ENCODE data around the gene MZT1.
"Not testable (repeated sequence)": the region's sequence is repeated elsewhere in the genome, so short reads cannot be mapped to it uniquely, and the experiment has no call there.

MZT1 gene

DNA sequence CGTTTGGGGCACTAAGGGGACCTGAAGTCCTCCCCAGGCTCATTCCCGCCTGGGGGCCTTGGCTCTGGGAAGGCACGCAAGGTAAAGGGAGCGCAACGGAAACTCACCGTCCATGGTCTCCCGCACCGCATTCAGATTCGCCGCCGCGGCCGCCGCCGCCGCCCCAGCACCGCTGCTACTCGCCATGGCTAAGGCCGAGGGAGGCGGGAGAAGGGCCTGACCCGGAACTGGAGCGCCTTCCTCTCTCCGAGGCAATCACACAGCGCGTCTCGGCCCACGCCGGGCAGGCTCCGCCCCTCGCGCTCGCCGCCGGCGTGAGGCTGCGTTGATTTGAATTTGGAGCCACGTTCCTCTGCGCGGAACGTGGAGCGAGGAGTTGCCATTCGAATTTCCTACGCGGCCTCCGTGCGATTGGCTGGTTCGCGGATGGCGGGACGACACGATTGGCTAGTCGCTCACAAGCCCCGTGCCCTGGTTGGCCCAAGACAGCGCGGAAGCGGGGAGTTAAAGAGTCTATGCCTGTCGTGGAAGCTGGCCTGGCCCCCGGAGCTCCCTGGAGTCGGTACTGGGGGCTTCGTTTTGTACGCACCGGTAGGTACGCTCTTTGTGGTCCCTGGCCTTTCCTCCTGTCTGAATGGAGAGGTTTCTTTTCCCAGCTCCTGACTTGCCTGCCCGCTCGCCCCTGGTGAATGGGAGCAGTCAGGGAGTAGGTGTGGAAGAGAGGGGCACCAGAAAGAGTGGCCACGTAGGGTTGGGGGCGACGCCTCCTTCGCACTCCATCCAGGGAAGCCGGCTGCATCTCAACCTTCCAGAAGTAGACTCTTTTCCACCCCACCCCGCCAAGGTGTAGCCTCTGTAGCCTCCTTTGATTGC, at the start of gene MZT1, which contains the start of gene BORA:
Gene MZT1, minus strand, starts transcription at position 213 of the 873 bp plus-strand sequence. Its CDS starts 27 bp downstream, at position 186.
Gene BORA, plus strand, starts transcription at position 507 of the 873 bp plus-strand sequence. CDS start 1,018 bp downstream, outside the sequence.
- peak; percentile 99 for DNase-seq

GRCh38 chr13:72774019-72774418, 46.6 kb upstream of the MZT1 start:
- no peak for DNase-seq

GRCh38 chr13:72763411-72763810, 36.0 kb upstream of the MZT1 start:
- no peak for DNase-seq

- DNase-seq, result no peak
Measured at GRCh38 chr13:72760189-72760588, 32.8 kb upstream of the MZT1 start.

GRCh38 chr13:72757792-72758535, 30.5 kb upstream of the MZT1 start:
- DNase-seq, result no peak

GRCh38 chr13:72754111-72754510, 26.7 kb upstream of the MZT1 start:
- DNase-seq, result no peak

- no peak for DNase-seq
Measured at GRCh38 chr13:72751220-72751619, 23.8 kb upstream of the MZT1 start.

DNA sequence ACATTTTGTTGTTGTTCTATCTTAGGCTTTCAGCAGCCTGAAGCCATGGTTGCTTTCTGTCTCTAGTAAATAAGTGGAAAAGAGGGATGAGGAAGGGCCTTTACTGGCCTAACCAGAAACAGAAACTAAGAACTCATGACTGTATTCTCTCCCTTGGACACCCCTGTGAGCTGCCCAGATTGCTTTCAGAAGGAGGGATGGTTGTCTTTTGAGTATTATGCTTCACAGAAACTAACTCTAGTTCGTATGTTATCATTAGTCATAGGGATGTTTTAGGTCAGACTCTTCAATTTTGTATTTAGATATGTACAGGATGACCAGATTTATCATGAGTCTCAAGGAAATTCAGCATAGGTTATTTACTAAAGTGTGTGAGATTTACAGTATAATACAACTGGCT, 17.8 kb upstream of the MZT1 start:
- DNase-seq, result no peak

- DNase-seq, result no peak
Measured at GRCh38 chr13:72740015-72740414, 12.6 kb upstream of the MZT1 start.

GRCh38 chr13:72737033-72737432, 9.6 kb upstream of the MZT1 start:
- DNase-seq, result no peak

- no peak for DNase-seq
Measured at GRCh38 chr13:72728290-72728605, 819 bp upstream of the MZT1 start.

DNA sequence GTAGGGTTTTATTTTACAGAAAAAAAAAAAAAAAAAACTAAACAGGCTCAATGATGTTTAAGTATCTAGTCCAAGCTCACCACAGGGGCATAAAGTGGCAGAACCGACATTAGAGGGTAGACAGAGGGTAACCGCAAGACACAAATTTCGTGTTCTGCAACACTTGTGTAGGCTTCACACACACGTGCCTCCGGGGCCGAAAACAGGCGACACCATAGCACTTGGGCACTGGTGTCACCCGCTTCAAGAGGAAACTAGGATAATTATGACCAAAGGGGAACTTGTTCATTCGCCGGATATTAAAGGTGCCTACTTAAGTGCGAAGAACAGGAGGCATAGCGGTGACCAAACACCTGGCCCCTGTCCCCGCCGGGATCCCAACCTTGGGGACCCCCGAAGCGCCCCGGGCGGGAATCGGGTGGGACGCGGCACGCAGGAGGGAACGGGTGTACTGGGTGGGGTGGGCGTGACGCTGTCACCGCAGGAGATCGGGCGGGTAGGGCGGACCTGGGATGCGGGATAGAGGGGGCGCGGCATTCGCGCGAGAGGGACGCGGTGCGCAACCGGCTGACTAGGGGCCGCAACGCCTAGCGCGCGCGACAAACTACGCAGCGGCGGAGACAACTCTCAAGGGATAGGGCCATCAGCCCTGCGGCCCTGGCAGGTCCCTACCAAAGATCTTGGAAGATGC, 558 bp downstream of the MZT1 start:
- peak; percentile 47 for DNase-seq

DNA sequence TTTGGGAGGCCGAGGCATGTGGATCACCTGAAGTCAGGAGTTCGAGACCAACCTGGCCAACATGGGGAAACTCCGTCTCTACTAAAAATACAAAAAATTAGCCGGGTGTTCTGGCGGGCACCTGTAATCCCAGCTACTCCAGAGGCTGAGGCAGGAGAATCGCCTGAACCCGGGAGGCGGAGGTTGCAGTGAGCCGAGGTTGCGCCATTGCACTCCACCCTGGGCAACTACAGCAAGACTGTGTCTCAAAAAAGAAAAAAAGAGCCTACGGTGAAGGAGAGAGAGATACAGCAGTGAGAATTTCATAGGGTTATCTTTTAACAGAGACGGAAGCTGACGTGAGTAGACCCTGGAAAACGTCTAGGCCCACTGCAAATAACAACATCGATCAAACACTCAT, 1.2 kb downstream of the MZT1 start:
- not testable (repeated sequence) for DNase-seq

DNA sequence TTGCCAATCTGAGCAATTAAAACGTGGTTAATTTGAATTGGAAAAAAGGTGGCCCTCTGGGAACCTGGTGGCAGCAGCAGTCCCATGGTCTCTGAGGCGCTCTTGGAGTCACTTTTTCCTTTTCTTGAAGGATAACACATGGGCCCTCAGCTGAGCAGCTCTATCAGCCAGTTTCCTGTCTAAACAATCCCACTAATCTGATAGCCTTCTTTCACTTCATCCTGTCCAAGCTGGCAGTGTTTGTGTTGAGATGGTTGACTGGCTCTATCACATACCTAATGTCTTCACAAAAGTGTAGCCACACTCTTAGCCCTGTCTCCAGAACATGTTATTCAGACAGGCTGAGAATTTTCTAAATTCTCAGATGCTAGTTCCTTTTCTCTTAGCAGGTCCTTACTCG, 10.7 kb downstream of the MZT1 start:
- DNase-seq, result no peak

- DNase-seq, result no peak
Measured at GRCh38 chr13:72700509-72700908, 26.9 kb downstream of the MZT1 start.

DNA sequence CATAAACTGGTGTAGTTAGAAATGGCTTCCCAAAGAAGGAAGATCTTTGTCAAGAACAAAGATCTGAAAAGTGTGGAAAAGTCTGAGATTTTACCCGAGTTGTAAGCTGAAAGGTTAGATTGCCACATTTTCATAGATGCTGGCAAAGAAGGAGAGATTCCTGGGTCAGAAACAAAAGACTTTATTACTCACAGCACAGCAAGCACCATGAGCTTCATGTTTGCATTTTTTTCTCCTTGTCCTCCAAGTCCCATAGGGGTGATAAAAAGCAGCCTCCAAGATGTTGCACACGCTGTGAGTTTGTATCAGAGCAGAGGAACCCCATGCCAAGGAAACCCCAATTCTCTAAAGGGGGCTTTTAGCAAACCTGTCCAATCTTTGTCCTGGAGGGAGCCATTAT, 29.3 kb downstream of the MZT1 start:
- DNase-seq, result no peak

GRCh38 chr13:72696579-72696978, 30.9 kb downstream of the MZT1 start:
- no peak for DNase-seq

DNA sequence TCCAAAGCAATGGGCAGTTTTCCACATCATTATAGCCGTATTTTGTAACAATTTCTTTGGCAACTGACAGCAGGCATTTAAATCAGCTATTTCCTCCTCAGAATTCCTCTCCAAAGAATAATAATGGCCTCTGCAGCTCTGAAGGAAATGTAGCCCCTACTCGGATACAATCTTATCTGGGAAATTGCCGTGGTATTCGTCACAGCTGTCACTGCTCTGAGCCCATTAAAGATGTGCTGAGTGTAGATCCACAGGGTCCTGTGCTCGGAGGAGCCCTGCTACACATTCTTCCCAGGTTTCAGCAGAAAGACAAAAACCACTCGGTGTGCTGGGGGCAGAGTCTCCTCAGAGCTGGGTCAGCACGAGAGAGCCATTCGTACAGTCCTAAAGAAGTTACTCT, 33.1 kb downstream of the MZT1 start:
- DNase-seq, result peak; percentile 66

- DNase-seq, result no peak
Measured at GRCh38 chr13:72693832-72694231, 33.6 kb downstream of the MZT1 start.

DNA sequence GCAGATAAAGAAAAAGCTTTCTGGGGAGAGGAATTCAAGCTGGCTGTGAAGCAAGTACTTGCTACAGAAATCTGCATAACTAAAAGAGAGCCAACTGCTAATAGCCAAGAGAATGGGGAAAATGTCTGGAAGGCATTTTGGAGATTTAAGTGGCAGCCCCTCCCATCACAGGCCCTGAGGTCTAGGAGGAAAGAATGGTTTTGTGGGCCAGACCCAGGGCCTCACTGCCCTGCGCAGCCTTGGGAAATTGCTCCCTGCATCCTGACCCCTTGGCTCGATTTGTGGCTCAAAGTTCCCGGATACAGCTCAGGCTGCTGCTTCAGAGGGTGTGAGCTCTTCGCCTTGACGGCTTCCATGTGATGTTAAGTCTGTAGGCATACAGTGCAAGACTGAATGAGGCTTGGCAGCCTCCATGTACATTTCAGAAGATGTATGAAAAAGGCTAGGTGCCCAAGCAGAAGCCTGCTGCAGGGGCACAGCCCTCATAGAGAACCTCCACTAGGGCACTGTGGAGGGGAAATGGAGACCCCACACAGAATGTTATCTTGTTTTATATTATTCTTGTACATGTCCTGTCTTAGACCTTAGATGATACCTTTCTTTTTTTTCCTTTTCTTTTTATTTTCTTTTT, 34.4 kb downstream of the MZT1 start:
- no peak for DNase-seq

- DNase-seq, result no peak
Measured at GRCh38 chr13:72689181-72689696, 38.2 kb downstream of the MZT1 start.

- no peak for DNase-seq
Measured at GRCh38 chr13:72686766-72687165, 40.7 kb downstream of the MZT1 start.

GRCh38 chr13:72680353-72680752, 47.1 kb downstream of the MZT1 start:
- DNase-seq, result no peak
